Lower lobe of right lung (tissue), 2 donors: ENCODE measurements around the gene CCDC47. TPM values are rescaled to one million over a fixed set of nuclear protein-coding genes. Genes with fewer than 3 reads are reported as not detected.

Experiments
- ATAC-seq, 2 donors: fragments of 200-7000 bp; cut with Tn5 transposase; one replicate each; pipeline ENCODE4 v1.9.1; 2020 to 2022; ENCODE audit warnings: mild to moderate bottlenecking in 2 of 2, moderate library complexity in 2 of 2
- DNase-seq: peaks from one replicate; pipeline ENCODE4 v3.0.0-alpha.2; 2020
- H3K27ac ChIP-seq: fragments of 200-600 bp; one replicate; pipeline ENCODE4 v1.8.0; 2022
- H3K27me3 ChIP-seq: fragments of 200-600 bp; one replicate; pipeline ENCODE4 v1.8.0; 2022; ENCODE audit warnings: low read depth
- H3K36me3 ChIP-seq: fragments of 200-600 bp; one replicate; pipeline ENCODE4 v1.8.0; 2022; ENCODE audit warnings: mild to moderate bottlenecking
- H3K4me1 ChIP-seq: fragments of 200-600 bp; one replicate; pipeline ENCODE4 v1.8.0; 2022
- H3K4me3 ChIP-seq: fragments of 200-600 bp; one replicate; pipeline ENCODE4 v1.8.0; 2022; ENCODE audit warnings: mild to moderate bottlenecking
- H3K9me3 ChIP-seq: fragments of 200-600 bp; one replicate; pipeline ENCODE4 v1.8.0; 2022
- CTCF ChIP-seq: fragments of 200-600 bp; IDR thresholded peaks from one replicate; pipeline ENCODE4 v1.8.0; 2022; ENCODE audit warnings: antibody characterized with exemption, mild to moderate bottlenecking
- intact Hi-C: fragments of 100-400 bp; cut with DNase I; formaldehyde crosslinking; loops from one replicate; pipeline ENCODE4 v1.11.0; 2022
- total RNA-seq: library from RNA; stranded (reverse); fragmentation: NEBNext Ultra II Directional; extraction: Animal tissue kit (Norgen Biotek cat#: 25700); gene quantifications from one replicate; pipeline ENCODE4 v1.2.1, GENCODE V29; 2021
- donor health status: DM: no; HTN: yes; CAD: no; lungs with severe emphysema.

Gene CCDC47
- total RNA-seq, 1 donor from 2014 or later: 80.2 TPM

GRCh38 chr17:63752707-63753106, 20.7 kb downstream of the CCDC47 start:
- Histone ChIP-seq H3K4me1 (no peaks in the 10 kb centered on the region), H3K9me3 (no peaks in the 10 kb centered on the region), H3K27ac (no peak overlapping the region), H3K4me3 (no peak overlapping the region), H3K36me3 (peaks cover 100% of the 10 kb centered on the region), H3K27me3 (no peaks in the 10 kb centered on the region)
- DNase-seq: no peak
- ATAC-seq: no peak
- no peak for TF ChIP-seq CTCF
- intact Hi-C loops: no loop called here

- intact Hi-C loops: no loop called here
- no peak for TF ChIP-seq CTCF
- no peak overlapping the region for H3K4me3 ChIP-seq
- H3K9me3 ChIP-seq: no peaks in the 10 kb centered on the region
- ATAC-seq (no peak), DNase-seq (no peak)
- H3K4me1 ChIP-seq: no peaks in the 10 kb centered on the region
- H3K27ac ChIP-seq: no peak overlapping the region
- H3K36me3 ChIP-seq: peaks cover 100% of the 10 kb centered on the region
- no peaks in the 10 kb centered on the region for H3K27me3 ChIP-seq
These were observed 21.6 kb downstream of the CCDC47 start for GRCh38 chr17:63751806-63752205.

- peak; percentile 100 for DNase-seq
- TF ChIP-seq CTCF: no peak
- Histone ChIP-seq H3K36me3 (peaks cover 13% of the 10 kb centered on the region), H3K4me1 (peaks cover 15% of the 10 kb centered on the region), H3K9me3 (no peaks in the 10 kb centered on the region), H3K27ac (peak within 1 kb of the TSS; percentile 95), H3K27me3 (no peaks in the 10 kb centered on the region), H3K4me3 (peak within 1 kb of the TSS; percentile 99)
- peak; percentile 99 for ATAC-seq
- intact Hi-C loops: no loop called here
These were observed 31.8 kb downstream of the CCDC47 start, which contains the start of gene STRADA for GRCh38 chr17:63741408-63742173. Gene STRADA, minus strand, starts transcription at chr17:63741799. Its CDS starts 13,430 bp downstream, at chr17:63728369.

DNA sequence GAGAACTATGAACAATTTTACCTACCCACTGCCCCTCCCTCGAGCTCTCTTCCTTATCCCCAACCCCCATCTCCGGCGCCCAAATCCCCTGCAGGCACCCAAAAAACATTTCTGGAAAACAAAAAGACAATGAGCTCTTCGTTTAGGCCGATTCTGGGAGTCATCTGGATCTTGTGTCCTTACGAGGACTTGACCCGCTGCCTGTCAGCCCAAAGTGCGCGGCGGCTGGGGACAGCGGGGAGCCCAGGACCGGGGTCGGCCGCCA, 32.3 kb downstream of the CCDC47 start:
- Histone ChIP-seq H3K4me1 (peaks cover 15% of the 10 kb centered on the region), H3K27me3 (no peaks in the 10 kb centered on the region), H3K27ac (peak overlapping the region; percentile 95), H3K4me3 (peak overlapping the region; percentile 99), H3K9me3 (no peaks in the 10 kb centered on the region), H3K36me3 (peaks cover 7% of the 10 kb centered on the region)
- DNase-seq (no peak), ATAC-seq (peak; percentile 4 to 58)
- TF ChIP-seq CTCF: no peak
- intact Hi-C loops: no loop called here

- Histone ChIP-seq H3K9me3 (no peaks in the 10 kb centered on the region), H3K27me3 (no peaks in the 10 kb centered on the region), H3K4me3 (peak overlapping the region; percentile 99), H3K36me3 (peaks cover 3% of the 10 kb centered on the region), H3K27ac (peak overlapping the region; percentile 95), H3K4me1 (peaks cover 15% of the 10 kb centered on the region)
- DNase-seq (no peak), ATAC-seq (no peak)
- intact Hi-C loops: no loop called here
- TF ChIP-seq CTCF: no peak
These were observed 32.8 kb downstream of the CCDC47 start for GRCh38 chr17:63740464-63741142.
